HG02623 (cell line): ENCODE measurements around the gene SLC25A30.

Experiments used
- ATAC-seq: cut with Tn5 transposase; IDR thresholded peaks from one replicate; pipeline ENCODE4 v1.9.1; 2021; ENCODE audit warnings: moderate library complexity; ENCODE audit not compliant: unreplicated experiment

Gene SLC25A30, protein sequence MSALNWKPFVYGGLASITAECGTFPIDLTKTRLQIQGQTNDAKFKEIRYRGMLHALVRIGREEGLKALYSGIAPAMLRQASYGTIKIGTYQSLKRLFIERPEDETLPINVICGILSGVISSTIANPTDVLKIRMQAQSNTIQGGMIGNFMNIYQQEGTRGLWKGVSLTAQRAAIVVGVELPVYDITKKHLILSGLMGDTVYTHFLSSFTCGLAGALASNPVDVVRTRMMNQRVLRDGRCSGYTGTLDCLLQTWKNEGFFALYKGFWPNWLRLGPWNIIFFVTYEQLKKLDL

DNA sequence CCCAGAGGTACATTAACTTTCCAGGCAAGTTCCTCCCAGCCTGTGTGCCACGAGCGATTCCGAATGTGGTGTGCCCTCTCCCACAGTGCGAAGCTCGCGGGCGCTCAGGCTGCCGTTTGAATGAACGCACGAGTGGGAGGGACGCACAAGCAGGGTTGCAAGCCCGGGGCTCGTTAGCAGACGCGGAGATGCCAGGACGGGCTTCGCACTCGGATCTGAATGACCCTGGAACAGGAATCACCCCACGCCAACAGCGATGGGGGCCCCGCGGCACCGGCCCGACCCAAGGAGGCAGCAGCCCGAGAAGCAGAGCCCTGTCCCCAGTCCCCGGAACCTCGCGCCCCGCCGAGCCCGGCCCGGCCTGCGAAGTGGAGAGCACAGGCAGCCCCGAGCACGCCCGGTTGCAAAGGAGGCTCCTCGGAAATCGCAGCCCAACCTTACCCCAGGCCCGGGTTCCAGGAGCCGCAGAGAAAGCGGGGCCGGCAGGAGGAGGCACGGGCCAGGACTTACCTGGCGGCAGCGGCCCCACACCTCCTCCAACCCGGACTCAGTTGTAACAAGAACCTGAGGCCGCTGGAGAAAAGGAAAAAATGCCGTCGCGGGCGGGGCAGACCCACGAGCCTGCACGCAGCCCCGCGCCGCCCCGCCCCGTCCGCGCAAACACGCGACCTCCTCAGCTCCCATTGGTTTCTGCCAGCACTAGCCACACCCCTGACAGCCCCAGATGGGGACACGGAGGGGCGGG lies at the start of gene SLC25A30:
SLC25A30 (minus strand) TSS at position 584 of the 745 bp plus-strand sequence. CDS start 6,948 bp downstream, outside the sequence.
- ATAC-seq, result peak; percentile 91

DNA sequence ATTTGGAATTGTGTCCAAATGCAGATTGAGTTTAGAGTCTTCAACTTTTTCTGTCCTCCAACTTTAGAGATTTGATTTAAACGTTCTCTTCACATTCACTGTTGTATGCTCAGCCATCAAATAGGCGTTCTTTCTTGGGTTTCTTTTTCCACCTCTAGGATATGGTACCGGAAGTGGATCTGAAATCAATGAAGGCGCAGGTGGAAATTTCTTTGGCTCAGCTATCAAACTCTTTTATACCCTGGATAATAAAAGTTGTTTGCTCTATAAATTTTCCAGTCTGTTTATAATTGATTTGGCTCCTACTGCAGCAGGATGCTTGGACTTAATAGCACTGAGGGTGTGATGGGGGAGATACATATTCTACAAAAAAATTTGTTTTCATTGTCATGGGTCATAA lies 48.2 kb upstream of the SLC25A30 start:
- ATAC-seq, result no peak

DNA sequence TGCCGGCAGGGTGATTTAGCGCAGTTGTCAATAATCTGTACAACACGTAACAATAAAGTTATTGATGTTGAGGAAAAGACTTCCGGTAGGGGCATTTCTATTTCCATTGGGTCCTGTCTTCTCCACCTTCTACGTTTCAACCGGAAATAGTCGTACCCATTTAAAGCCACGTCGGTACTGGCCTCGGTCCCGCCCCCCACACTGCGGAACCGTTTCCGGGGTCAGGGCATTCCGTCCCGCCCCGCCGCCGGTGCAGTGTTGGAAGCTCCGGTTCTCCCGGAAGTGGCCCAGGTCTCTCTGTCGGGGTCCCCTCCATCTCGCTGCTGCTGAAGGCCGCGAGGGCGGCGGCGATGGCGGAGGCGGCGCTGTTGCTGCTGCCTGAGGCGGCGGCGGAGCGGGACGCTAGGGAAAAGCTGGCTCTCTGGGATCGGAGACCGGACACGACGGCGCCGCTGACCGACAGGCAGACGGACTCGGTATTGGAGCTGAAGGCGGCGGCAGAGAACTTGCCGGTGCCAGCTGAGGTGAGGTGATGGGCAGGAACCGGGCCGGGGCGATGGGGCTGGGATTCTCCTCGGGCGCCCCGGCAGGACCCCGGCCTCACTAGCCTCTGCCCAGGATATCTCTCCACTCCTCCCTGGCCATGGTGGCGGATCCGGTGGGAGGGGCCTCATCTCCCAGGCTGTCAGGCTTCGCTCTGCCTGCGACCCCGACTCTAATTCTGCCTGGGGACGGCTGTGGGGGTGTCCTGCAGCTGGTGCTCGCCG lies 46.7 kb upstream of the SLC25A30 start, which contains the start of gene COG3:
COG3 (plus strand) TSS at position 253 of the 767 bp plus-strand sequence; CDS start at position 351, 98 bp downstream.
- ATAC-seq, result peak; percentile 92

- no peak for ATAC-seq
These were observed 46.0 kb upstream of the SLC25A30 start for GRCh38 chr13:45464141-45464686.

DNA sequence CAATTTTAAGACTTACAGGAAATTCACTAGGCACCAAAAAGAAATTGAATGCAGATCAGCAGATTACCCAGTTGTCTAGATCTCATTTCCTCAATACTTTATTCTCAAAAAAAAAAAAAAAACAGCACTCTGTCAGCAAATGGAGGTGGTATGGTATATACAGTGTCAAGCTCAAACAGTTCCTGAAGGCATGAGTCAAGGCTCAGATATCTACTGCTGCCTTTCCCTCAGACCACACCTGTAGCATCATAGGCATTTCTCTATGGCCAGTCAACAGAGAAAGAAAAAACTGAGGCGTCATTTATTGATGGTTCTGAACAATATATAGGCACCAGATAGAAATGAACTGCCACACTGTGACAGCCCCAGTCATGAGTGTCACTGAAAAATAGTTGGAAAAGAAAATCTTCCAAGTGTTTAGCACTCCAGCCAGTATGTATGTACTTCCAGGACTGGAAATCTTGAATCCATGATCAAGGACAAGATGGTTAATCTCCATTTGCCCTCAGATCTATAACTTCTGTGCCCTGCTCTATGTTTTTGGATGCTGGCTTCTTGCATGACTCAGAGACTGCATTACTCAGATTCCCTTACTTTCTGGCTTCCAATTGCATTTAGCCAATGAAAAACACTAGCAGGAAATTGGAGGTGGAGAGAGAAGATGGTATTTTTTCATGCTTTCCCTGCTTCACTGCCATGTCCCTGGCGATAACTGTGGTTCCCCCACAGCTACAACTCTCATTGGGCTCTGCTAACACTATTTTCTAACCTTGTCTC lies 38.2 kb upstream of the SLC25A30 start:
- no peak for ATAC-seq

DNA sequence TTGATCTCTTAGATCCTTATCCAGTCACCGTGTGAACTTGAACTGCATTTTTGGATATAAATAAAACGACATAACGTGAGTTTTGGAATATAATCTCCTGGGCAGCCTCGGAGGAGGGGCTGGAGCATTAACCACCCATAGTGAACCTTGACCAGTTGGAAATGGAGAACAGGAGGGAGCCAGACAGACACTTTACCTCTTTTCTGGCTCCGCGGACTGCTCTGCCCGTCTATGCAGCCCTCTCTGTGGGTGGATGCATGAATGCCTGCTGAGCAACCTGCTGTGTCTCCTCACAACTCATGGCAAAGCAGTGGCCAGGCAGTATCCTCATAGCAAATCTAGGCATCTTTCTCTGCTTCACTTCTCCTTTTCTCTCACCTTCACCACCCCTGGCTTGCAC lies 36.0 kb upstream of the SLC25A30 start:
- ATAC-seq, result no peak

DNA sequence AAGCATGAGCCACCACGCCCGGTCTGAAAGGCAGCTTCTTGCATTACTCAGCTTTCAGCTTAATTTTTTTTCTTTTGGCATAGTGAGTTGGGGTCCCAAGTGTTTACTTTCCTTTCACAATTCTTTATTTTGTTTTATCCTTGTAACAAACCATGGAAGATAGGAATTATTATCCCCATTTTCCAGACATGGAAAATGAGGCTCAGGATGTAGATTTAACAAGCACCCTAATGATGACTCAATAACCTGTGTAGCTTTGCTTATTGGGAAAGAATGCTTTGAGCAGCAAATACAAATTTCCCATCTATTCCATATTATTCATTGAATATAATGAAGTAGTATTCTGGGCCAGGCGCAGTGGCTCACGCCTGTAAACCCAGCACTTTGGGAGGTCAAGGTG lies 33.1 kb upstream of the SLC25A30 start:
- ATAC-seq, result no peak

GRCh38 chr13:45448965-45449559 lies 30.9 kb upstream of the SLC25A30 start:
- no peak for ATAC-seq

- ATAC-seq, result no peak
These were observed 29.0 kb upstream of the SLC25A30 start for GRCh38 chr13:45447050-45447661.

DNA sequence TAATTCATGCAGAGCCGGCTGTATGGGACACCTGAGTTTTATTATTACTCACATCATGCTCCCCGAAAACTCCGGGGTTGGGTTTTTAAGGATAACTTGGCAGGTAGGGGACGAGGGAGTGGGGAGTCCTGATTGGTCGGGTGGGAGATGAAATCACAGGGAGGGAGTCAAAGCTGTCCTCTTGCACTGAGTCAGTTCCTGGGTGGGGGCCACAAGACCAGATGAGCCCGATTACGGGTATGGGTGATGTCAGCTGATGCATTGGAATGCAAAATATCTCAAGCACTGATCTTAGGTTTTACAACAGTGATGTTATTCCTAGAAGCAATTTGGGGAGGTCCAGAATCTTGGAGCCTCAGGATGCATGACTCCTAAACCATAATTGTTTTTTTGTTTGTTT lies 28.0 kb upstream of the SLC25A30 start:
- ATAC-seq, result no peak

GRCh38 chr13:45445053-45445452 lies 26.9 kb upstream of the SLC25A30 start:
- ATAC-seq, result no peak

- ATAC-seq, result peak; percentile 52
These were observed 23.5 kb upstream of the SLC25A30 start for GRCh38 chr13:45441633-45442032.

GRCh38 chr13:45439781-45440462 lies 21.7 kb upstream of the SLC25A30 start:
- ATAC-seq, result no peak

DNA sequence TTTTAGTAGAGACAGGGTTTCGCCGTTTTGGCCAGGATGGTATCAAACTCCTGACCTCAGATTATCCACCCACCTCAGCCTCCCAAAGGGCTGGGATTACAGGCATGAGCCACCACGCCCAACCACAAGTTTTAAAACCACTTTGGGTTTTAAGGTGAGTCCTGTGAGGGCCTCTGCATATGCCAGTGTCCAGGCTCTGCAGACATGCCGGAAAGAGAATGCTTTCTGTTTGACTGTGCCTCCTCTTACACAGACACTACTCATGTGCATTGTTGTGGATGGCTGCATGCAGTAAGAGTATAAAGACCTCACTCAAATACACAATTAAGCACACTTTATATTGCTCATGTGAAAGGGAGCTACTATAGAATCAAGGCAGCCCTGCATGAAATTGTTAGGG lies 20.8 kb upstream of the SLC25A30 start:
- no peak for ATAC-seq

DNA sequence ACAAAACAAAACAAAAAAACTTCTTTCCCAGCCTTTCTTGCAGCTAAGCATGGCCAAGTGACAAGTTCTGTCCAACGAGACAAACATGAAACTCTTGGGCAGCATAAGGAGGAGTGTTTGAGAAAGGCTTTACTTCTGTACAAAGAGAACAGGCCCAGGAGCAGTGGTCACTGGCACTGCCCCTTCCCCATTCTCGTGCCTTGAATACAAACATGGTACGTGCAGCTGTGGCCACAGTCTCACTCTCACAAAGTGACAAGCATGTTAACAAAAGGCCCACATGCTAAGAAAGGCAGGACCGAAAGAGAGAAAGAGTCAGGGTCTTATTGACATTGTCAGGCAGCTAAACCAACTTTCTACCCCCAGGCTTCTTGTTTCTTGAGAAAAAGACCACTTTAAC lies 19.8 kb upstream of the SLC25A30 start:
- no peak for ATAC-seq

GRCh38 chr13:45436953-45437352 lies 18.8 kb upstream of the SLC25A30 start:
- no peak for ATAC-seq

DNA sequence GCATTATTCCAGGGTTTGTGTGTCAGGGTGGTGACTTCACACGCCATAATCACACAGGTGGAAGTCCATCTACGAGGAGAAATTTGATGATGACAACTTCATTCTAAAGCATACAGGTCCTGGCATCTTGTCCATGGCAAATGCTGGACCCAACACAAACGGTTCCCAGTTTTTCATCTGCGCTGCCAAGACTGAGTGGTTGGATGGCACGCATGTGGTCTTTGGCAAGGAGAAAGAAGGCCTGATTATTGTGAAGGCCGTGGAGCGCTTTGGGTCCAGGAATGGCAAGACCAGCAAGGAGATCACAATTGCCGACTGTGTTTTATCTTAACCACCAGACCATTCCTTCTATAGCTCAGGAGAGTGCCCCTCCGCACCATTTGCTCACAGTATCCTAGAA lies 18.2 kb upstream of the SLC25A30 start:
- no peak for ATAC-seq

DNA sequence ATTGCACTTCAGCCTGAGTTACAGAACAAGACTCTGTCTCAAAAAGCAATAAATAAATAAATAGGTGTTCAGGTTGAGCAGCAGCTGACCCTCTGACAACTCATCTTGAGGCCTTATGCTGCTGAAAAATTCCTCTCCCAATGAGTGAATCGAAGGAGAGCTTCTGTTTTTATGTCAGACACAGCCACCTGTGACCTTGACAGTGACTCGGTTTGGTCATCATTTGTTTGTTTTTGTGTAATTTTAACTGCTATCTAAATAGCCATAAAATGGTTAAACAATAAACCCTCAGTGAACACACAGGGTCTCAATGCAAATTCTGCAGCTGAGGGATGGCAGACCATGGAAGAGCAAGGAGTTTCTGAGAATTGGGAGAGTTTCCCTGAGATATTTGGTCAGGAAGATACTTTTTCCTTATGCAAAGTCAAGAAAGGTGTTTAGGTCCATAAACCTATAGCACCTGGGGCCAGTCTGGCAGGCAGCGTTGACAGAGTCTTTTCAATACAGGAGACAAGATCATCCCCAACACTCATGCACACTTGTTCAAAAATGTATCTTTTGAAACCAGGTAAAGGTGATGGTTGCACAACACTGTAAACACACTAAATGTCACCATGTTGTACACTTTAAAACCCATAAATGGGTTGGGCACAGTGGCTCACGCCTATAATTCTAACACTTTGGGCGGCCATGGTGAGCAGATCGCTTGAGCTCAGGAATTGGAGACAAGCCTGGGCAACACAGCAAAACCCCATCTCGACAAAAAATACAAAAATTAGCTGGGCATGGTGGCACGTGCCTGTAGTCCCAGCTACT lies 16.6 kb upstream of the SLC25A30 start:
- ATAC-seq, result no peak
